ENCODE measurements around the gene TRIM40. TPM values are rescaled to one million over a fixed set of nuclear protein-coding genes. Genes with fewer than 3 reads are reported as not detected.

Gene TRIM40
- total RNA-seq, 1 experiment from 2014 or later = not detected

- TF ChIP-seq SIN3A (IDR thresholded peaks at IDR 0.05; ENCODE audit: low read depth) = no peak
Measured at GRCh38 chr6:30171677-30172471, 35.9 kb downstream of the TRIM40 start (continued).

GRCh38 chr6:30172681-30173080, 36.7 kb downstream of the TRIM40 start:
- Histone ChIP-seq H3K4me2 (ENCODE audit: low read length) (no peak overlapping the region), H3K9me3 (ENCODE audit: control insufficient read depth in 1 of 2, insufficient read depth in 1 of 2, low read depth in 1 of 2, low read length in 2 of 2) (no peaks in the 10 kb centered on the region), H3K4me3 (replicated peaks in 1 of 2; ENCODE audit: low read depth in 1 of 2, low read length in 2 of 2) (no peak overlapping the region), H3K4me1 (ENCODE audit: control insufficient read depth in 1 of 2, insufficient read depth in 2 of 2, low read length in 2 of 2) (no peaks in the 10 kb centered on the region), H3K9me2 (ENCODE audit: insufficient read depth) (no peaks in the 10 kb centered on the region), H3K79me2 (ENCODE audit: insufficient read depth, low read length) (no peaks in the 10 kb centered on the region), H2AFZ (ENCODE audit: low read depth, low read length, poor library complexity, severe bottlenecking) (no peak overlapping the region), H3K9ac (ENCODE audit: low read length) (no peak overlapping the region), H3K27me3 (ENCODE audit: insufficient read depth, low read length) (no peaks in the 10 kb centered on the region), H3K36me3 (ENCODE audit: control insufficient read depth in 1 of 2, insufficient read depth in 2 of 2, low read length in 2 of 2) (no peaks in the 10 kb centered on the region), H4K20me1 (ENCODE audit: insufficient read depth) (no peaks in the 10 kb centered on the region), H3K27ac (ENCODE audit: low read depth, low read length) (no peak overlapping the region)
- ChIA-PET RAD21 (ENCODE audit: low non-redundant PET in 1 of 2, low total read pairs in 2 of 2, uncharacterized antibody in 2 of 2, unreplicated experiment in 2 of 2) (no interaction called here), CTCF (no interaction called here), POLR2A (no interaction called here)
- no TSS peak for BruUV-seq (replicated peaks)
- intact Hi-C loops (cut with micrococcal nuclease) = loop anchor here (10.0 kb wide), 1 partner anchor 138 kb away; no protein-coding TSS in a partner anchor
- TF ChIP-seq RAD21 (IDR thresholded peaks at IDR 0.05; ENCODE audit: low read depth) = no peak
- TF ChIP-seq ATF3 (IDR thresholded peaks at IDR 0.05) = no peak
- TF ChIP-seq YY1 (IDR thresholded peaks at IDR 0.05; ENCODE audit: extremely low read depth, insufficient replicate concordance, low read depth, low read length) = no peak
- no peak for TF ChIP-seq SRF (IDR thresholded peaks at IDR 0.05; ENCODE audit: low read depth)
- no peak for TF ChIP-seq EZH2phosphoT487 (IDR thresholded peaks at IDR 0.05; ENCODE audit: borderline replicate concordance)
- TF ChIP-seq MAX (IDR thresholded peaks at IDR 0.05) = no peak
- no peak for TF ChIP-seq JUND (IDR thresholded peaks at IDR 0.05)
- TF ChIP-seq ZFX (IDR thresholded peaks at IDR 0.05) = no peak
- TF ChIP-seq SIN3A (IDR thresholded peaks at IDR 0.05; ENCODE audit: low read depth) = no peak
- no peak for TF ChIP-seq EGR1 (IDR thresholded peaks at IDR 0.05; ENCODE audit: low read depth)
- no peak for TF ChIP-seq TCF7L2 (IDR thresholded peaks at IDR 0.05; ENCODE audit: borderline replicate concordance, extremely low read depth, insufficient read depth, insufficient read length)
- no peak for TF ChIP-seq POLR2AphosphoS5 (IDR thresholded peaks at IDR 0.05; ENCODE audit: low read depth, low read length)
- ATAC-seq (no peak), DNase-seq (ENCODE audit: low read depth, low spot score) (no peak)

Measured in HCT116 (cell line).